HG03565 (cell line): Measurements from ENCODE around the gene TTLL11.

Source experiments
- ATAC-seq: cut with Tn5 transposase; IDR thresholded peaks from one replicate; pipeline ENCODE4 v1.9.1; 2021; ENCODE audit warnings: mild to moderate bottlenecking, moderate library complexity; ENCODE audit not compliant: unreplicated experiment

TTLL11 gene

DNA sequence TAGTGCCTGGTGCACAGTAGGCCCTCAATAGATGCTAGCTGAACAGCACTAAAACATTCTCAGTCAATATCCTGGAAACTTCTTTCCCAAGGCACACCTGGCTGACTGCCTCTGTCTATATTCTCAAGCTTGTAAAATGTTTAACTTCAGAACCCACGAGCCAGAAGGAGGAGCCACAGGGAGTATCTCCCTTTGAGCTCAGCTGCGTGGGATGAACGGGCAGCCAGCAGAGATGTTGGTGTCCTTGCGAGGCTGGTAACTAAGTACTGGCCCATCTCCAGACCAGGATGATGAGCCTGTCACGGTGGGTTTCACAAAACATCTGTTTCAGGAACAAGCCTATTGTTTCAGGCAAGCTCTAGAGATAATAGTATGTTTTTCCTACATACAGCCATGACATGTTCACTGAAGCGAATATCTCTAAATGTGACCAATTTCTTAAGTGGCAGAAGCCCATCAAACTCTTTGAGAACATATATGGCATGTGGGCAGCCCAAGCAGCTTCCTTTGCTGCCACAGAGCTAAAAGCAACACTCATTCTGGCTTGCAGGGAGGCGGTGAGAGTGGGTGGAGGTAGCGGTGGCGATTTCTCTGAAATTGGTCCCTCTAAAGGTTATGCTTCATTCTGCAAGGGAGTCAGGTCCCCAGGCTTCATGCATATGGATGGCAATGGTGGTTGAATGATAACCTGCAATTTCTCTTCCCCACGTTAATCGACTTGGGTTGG, 206.2 kb downstream of the TTLL11 start:
- ATAC-seq: no peak

DNA sequence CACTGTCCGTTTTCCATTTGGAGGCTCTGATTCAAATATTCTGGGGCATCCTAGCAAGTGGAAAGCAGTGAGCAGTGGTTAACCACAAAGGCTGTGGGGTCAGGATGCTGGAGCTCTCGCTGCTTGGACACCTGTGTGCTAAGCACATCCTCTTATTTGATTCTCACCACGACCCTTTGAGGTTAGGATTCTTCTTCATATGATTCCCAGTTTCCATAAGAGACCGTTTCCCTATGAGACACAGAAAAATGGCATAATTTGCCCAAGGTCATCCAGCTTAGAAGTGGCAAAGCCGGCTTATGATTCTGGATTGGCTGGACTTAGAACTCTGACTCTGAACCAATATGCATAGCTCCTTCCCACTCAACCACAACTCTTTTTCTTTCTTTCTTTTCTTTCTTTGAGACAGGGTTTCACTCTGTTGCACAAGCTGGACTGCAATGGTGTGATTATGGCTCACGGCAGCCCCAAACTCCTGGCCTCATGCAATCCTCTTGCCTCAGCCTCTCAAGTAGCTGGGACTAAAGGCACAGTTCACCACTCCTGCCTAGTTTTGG, 207.7 kb downstream of the TTLL11 start:
- no peak for ATAC-seq

DNA sequence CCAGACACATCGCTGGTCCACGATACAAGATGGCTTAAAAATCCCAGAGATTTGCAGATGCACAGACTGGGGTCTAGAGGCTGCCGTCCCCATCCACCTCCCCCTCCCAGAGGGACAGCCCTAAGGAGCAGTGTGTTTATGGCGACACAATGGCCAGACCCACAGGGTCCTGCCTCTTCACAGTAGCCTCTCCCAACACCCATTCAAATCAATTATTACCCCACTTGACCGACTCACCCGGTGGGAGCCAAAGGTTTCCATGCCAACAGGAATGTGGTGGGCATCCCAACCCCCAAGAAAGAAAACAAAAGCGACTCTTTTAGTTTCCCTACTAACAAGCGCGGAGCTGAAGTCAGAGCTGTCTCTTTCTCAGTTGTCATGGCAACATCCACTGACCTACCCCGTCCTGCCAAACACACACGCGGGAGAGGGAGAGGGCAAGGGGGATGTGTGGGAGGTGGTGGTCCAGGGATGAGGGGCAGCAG, 209.0 kb downstream of the TTLL11 start:
- no peak for ATAC-seq

DNA sequence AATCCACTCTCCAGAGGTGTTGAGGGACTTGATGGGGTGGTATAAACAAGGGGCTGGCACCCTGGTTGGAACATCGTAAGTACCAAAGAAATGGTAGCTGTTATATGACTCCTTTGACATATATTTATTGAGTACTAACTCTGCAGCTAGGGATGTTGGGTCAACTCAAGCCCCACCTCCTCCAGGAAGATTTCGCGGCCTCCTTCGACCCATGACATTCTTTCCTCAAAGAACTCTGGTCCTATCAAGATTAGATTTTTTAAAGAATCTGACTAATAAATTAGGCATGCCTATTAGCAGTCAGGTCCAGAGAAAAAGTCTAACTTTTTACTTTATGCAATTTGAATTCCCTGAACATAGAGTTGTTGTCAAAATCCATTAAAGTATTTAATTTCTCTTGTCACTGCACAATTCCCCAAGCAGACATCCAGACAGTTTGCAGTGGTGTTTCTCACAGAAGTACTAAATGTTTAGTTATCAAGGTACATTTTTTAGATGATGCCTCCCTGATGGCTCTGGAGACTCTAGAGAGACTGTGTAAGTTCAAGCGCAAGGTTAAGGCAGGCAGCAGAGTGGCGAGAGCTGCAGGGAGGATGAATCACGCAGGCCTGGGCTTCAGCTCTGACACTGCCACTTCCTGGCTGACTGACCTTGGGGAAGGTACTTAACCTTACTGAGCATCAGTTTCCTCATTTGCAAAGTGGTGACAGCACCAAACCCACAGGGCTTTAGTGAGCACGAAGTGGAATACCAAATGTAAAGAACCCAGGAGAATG, 209.6 kb downstream of the TTLL11 start:
- ATAC-seq: no peak

DNA sequence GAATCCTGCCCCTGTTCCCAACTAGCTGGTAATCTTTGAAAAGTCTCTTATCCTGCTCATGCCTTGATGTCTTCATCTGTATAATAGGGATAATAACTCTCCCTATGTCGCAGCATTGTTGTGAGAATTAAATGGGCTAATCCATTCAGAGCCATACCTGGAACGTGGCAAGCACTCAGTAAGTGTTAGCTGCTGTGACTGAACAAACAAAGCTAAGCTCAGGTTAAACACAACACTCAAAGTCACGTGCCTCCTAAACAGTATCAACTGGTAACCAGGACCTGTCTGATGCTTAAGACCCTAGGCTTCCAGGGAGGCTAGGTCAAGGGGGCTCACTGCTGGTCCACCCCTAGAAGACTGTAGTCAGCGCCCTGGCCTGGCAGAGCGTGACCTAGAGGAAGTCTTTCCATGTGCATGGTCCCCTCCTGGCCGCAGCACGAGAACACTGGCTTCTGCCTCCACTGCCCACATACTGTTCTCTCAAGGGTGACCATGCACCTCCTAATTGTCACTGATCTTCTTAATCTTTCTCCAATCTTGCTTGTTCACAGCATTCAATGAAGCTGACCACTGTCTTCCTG, 211.1 kb downstream of the TTLL11 start:
- ATAC-seq: no peak

DNA sequence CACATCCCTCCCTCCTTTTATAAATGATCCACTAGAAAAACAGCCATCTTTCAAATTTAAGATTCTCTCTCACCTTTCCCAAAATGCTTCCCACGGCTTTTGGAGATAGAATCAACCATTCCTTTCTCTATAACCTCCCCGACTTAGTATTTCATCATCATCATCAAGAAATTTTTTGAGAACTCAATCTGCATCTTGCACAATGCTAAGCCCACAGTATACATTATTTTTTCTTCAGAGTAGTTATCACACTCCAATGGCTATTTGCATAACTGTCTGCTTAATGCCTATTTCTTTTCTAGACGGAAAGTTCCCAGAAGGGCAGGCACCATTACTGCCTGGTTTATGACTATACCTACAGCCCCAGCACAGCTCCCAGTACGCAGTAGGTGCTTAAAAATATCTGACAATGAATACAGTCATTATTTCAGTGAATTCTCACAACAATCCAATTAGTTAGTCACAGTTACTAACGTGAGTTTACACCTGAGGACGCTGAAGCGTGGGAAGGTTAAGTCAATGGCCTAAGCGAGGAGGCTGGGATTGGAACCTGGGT, 212.7 kb downstream of the TTLL11 start:
- ATAC-seq: no peak

DNA sequence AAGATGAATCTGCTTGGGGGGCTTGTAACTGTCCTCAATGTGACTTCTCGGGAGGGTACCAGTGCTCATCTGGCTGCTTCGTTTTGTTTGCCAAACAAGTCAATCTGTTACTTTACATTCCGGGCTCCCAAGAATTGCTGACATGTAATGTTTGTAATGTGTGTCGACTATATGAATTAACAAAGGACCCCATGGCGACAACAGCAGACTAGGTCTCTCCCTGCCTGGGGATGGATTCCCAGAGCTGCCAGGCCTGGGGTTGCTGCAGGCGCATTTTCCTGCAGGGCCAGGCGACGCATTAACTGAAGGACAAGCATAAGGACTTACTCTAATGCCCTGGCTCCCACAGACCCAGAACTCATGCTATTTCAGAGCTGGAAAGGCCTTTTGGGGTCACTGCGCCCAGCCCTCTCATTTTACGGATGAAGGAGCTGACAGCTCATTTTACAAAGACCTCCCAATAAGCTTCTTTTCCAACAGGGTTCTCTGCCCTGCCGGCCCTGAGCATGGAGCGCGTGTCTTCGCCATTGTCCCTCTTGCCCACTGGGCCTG, 214.8 kb downstream of the TTLL11 start:
- no peak for ATAC-seq

DNA sequence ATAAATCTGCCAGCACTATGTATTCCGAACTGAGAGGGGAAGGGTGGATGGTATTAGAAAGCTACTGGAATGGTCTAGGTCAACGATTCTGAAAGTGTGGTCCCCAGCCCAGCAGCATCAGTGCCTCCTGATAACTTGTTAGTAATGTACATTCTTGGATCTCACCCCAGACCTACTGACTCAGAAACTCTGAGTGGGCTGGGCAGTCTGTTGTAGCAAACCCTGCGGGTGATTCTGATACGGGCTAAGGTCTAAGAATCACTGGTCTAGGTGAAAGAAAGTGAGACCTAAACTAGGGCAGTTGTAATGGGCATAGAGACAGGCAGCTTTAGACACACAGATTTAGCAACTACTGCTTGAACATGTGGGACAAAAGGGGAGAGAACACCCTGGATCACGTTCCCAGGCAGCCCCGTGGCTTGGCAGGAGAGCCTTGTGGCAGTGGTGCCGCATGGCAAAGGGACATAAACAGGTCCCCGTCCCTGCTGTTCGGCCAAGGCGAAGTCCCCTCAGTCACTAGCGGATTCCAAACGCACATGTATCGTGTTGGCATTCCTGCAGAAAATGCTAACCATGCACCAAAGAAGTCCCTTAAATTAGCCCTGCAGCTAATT, 216.3 kb downstream of the TTLL11 start:
- ATAC-seq: no peak

DNA sequence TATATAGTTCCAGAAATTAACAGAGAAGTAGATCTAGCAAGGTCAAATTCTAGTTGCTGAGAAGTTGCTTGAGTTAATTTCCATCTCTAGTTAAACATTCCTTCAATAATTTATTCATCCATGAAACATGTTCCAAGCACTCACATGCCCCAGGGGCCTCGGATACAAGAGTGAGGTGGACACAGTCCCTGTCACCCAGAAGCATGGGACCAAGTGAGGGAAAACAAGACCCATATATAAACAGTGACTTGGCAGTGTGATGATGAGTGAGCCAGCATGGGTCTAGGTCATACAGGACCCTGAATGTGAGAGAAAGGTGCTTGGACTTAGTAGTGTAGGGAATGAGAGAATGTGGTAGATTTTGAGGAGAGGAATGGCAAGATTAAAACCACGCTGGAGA, 216.9 kb downstream of the TTLL11 start:
- no peak for ATAC-seq

DNA sequence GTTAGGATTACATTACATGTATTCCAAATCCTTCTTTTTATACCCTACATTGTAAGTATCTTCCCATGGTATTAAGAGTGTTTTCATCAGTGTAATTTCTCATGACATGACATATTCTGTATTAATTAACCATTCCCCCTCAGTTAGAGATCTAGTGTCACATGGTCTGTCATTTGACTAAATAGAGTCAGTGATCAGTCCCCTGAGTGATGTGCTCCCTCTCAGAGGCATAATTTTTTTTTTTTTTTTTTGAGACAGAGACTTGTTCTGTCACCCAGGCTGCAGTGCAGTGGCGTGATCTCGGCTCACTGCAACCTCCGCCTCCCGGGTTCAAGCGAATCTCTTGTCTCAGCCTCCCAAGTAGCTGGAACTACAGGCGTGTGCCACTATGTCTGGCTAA, 218.6 kb downstream of the TTLL11 start:
- ATAC-seq: no peak

DNA sequence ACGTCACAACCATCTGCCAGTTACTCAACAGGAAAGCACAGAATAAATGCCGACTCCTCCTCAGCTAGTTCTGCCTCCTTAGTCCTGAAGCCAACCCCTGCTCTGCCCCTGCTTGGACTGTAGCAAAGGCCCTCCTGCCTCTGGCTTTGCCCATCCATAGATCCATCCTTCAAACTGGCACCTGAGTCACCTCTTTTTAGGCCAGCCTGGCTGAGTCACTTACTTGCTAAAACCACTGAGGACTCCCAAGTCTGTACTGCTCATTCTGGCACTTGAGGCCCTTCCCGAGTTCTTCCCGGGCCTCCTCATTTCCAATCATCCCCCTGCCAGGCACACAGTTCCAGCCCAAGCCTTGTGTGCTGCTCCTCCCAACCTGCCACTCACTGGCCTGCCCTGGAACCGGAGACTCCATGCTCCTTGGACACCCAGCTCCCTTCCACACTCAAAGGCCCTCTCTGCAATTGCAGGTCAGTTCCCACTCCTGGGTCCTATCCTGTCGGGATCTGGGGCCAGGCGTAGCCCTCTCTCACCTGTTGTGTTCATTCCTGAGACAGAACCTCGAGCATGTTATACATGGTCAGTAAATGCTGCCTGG, 221.6 kb downstream of the TTLL11 start:
- no peak for ATAC-seq

DNA sequence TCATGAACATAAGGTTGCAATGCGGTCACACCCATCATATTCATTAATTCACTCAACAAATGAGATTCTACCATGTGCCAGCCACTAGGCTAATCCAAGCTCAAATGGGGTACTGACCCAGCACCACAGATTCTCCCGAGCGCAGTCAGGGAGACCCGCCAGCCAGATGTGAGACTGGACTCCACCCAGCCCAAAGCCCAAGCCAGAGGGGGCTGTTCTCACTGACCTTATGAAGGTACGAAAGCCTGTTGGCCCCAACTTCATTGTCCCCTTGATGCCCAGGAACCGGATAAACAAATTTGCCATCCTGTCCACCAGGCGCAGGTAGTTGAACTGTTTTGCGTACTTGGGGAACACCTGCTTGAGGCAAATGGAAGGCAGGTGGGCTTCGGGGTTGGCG, 222.8 kb downstream of the TTLL11 start:
- no peak for ATAC-seq

DNA sequence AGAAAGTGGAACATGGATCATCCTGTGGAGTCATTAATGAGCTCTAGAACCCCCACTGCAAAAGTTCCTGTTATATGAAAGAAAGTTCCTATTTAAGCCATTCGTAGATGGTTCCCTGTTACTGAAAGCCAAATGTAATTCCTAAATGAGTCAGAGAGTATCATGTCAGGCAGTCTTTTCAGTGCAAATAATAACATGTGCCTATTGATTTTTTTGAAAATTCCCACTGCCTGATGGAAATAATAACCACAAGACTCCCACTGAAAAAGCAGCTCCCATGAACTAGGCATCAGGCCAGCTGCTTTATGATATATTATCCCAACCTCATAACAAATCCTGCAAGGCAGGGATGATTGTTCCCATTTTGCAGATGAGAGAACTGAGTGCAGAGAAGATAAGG, 224.5 kb downstream of the TTLL11 start:
- ATAC-seq: no peak

DNA sequence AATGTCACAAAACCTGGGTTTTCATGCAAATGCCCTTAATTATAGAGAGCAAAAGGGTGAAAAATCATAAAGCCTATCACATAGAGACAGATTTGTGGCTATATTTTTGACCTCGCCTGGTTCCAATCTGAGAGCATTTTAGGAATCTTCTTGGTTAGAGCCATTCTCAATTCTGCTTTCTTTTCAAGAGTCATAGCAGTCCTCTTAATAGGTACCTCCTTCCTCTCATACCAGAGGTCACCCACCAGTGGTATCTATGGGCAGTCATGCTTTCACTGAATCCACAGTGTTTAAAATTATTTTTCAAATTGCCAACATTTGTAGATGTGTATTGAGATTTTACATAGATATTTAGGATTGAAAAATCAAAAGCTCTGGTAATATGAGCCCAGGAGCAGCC, 226.2 kb downstream of the TTLL11 start:
- no peak for ATAC-seq

DNA sequence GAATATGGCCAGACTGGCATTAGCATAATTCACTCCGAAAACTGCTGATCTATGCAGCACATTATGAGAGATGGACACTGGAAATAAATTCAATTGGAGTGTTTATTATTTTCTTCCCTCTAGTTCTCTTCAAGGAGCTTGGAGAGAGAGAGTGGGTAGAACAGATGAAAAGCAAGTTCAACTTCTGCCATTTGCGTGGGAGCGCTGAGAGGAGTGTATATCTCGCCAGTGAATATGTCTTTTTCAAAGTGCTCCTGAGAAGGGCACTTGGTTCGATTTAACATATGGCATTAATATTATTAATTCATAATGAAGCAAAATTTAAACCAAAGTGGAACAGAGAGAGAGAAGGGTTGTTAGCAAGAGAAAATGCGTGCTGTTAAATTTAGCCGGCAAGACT, 227.2 kb downstream of the TTLL11 start:
- ATAC-seq: no peak

DNA sequence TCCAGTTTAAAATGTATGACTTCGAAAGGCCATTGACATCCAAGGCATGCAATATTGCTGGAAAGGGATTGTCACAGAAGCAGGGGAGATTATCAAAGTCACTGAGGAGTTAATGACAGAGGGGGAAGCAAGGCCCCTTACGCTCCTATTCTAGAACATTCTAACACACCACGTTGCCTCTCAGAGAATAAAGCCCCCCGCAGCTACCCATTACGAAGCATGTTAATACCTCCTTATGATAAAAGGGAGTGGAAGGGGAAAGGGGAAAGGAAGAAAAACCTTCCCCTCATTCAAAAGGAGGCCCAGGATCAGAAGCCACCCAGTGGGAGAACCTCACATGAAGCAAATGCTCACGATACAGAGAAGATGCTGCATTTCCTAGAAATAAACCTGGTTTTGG, 228.0 kb downstream of the TTLL11 start:
- no peak for ATAC-seq

DNA sequence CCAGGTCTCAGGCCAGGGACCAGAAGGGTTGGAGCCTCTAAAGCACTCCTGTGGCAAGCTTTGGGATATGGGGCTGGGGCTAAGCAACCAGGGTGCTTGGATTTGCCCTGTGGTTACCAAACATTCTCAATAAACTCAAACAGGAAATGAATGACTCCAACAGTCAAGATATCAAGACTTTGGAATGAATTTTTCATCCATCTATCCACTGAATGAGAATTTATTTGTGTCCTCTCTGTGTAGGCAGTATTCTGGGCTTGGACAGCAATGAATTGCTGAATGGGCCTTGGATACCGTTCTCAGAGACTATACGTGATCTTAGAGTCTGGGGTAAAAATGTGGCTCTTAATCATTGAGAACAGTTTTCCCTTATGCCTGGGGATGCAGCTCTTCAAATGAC, 229.2 kb downstream of the TTLL11 start:
- no peak for ATAC-seq

DNA sequence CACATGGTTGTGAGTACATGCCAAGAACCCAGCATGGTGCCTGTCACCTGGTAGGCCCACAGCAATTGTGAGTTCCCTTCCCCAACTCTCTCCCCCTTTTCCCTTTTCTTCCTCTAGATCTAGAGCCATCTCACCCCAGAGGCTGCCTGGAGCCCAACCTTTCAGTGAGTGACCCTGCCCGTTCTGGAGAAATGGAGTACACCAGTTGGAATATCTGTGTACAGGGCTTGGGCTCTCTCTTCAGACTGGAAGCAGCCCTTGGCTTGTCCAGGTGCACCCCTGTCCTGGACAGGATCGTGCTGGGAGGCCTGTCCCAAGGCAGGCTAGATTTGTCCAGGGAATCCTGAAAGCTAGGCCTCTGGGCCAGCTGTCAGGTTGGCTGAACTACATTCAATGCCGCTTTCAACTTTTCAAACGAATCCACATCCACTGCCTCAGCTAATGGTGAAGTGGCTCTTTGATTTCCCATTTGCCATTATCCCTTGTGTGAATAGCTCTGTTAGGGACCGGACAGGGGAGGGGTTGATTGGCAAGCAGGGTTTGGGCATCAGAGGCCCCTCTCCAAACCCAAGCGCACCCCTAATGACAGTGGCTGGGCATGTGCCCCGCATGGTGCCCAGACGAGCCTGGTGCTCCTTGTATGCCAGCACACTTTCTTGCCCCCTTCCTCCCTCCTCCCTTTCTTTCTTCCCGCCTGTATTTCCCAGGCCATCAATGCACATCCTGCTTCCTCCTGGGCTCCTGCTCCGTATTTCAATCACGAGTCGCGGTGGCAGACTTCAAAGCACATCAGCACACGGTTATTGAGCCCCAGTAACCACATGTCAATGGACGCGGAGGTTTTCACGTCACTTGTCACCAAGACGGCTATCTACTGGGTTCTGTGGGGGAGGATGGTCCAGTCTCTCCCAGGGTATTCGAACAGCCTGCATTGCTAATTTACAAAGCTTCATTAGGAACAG, 230.5 kb downstream of the TTLL11 start:
- no peak for ATAC-seq

DNA sequence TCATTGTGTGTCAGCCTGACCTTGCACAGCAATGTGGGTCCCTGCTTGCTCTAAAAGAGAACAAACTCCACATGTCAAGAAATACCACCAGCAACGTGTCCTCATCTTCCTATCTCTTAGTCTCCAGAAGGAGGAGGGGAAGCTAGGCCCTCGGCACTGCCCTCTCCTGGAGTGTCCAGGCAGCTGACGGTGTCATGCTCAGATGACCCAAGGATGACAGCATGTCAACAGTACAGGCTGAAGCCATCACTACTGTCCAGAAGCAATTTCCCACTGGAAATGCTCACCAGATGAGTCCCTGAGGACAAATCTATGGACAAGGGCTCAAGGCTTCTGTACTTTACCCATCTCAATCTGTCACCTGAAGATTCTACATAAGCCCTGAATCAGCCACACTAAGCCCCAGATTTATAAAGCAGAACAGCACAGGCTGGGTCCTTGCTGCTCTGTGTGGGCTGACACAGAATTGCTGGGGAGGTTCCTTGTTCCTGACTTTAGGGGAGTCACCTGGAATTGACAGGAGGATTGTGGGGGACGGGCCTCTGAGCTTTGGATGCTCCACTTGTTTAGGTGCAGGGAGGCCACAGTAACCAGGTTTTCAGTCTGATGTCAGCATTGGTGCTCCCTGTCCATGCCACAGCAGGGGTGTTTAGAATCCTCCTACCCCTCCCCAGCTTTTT, 231.5 kb downstream of the TTLL11 start:
- ATAC-seq: no peak
